GM23338 (cell line): Measurements from ENCODE around the gene CNPY1. TPM values are rescaled to one million over a fixed set of nuclear protein-coding genes. Genes with fewer than 3 reads are reported as not detected.

ENCODE experiments used
- ATAC-seq: fragments of 200-7000 bp; cut with Tn5 transposase; 3 replicates; pipeline ENCODE4 v1.9.1; 2020
- DNase-seq: peaks from one replicate; pipeline ENCODE4 v3.0.0-alpha.2; 2015; ENCODE audit warnings: low spot score
- H2AFZ ChIP-seq: fragments of 200-600 bp; sonication (generic); 2 replicates; pipeline ENCODE4 v1.8.0; 2016; ENCODE audit warnings: antibody characterized with exemption, mild to moderate bottlenecking, moderate library complexity
- H3F3A ChIP-seq: fragments of 200-600 bp; sonication (generic); replicated peaks from 2 replicates; pipeline ENCODE4 v1.8.0; 2017; ENCODE audit warnings: antibody characterized with exemption, mixed run types, low read depth
- H3K27ac ChIP-seq: fragments of 200-600 bp; sonication (generic); 2 replicates; pipeline ENCODE4 v1.6.1; 2016; ENCODE audit warnings: low read depth
- H3K27me3 ChIP-seq: fragments of 200-600 bp; sonication (generic); 2 replicates; pipeline ENCODE4 v1.8.0; 2016; ENCODE audit warnings: mild to moderate bottlenecking, mixed run types, moderate library complexity; ENCODE audit not compliant: insufficient read depth
- H3K36me3 ChIP-seq: fragments of 200-600 bp; sonication (generic); 2 replicates; pipeline ENCODE4 v1.8.0; 2016; ENCODE audit warnings: mild to moderate bottlenecking; ENCODE audit not compliant: insufficient read depth
- H3K4me1 ChIP-seq: fragments of 200-600 bp; sonication (generic); 2 replicates; pipeline ENCODE4 v1.8.0; 2016; ENCODE audit warnings: mild to moderate bottlenecking, moderate library complexity; ENCODE audit not compliant: insufficient read depth
- H3K4me2 ChIP-seq: fragments of 200-600 bp; sonication (generic); 2 replicates; pipeline ENCODE4 v1.7.1; 2017; ENCODE audit warnings: mixed run types
- H3K4me3 ChIP-seq: fragments of 200-600 bp; sonication (generic); 2 replicates; pipeline ENCODE4 v1.6.1; 2016; ENCODE audit warnings: mixed run types
- H3K79me2 ChIP-seq: fragments of 200-600 bp; sonication (generic); replicated peaks from 2 replicates; pipeline ENCODE4 v1.8.0; 2017; ENCODE audit warnings: mild to moderate bottlenecking; ENCODE audit not compliant: insufficient read depth
- H3K9me2 ChIP-seq: fragments of 200-600 bp; sonication (generic); 2 replicates; pipeline ENCODE4 v1.8.0; 2017; ENCODE audit not compliant: insufficient read depth
- H4K20me1 ChIP-seq: fragments of 200-600 bp; sonication (generic); replicated peaks from 2 replicates; pipeline ENCODE4 v1.8.0; 2017; ENCODE audit warnings: mild to moderate bottlenecking; ENCODE audit not compliant: insufficient read depth
- H3K27ac Mint-ChIP-seq: 2 replicates; pipeline ENCODE4 v1.8.0; 2020; ENCODE audit warnings: inconsistent platforms, mild to moderate bottlenecking, moderate library complexity, mixed read lengths
- H3K27me3 Mint-ChIP-seq: 3 replicates; pipeline ENCODE4 v1.8.0; 2022; ENCODE audit warnings: low read depth, mild to moderate bottlenecking, moderate library complexity, mixed read lengths, inconsistent platforms; ENCODE audit not compliant: insufficient read depth, poor library complexity
- H3K36me3 Mint-ChIP-seq: 3 replicates; pipeline ENCODE4 v1.8.0; 2021; ENCODE audit warnings: low read depth, mild to moderate bottlenecking, inconsistent platforms, moderate library complexity, mixed read lengths
- H3K4me1 Mint-ChIP-seq: 3 replicates; pipeline ENCODE4 v1.8.0; 2020; ENCODE audit warnings: mild to moderate bottlenecking, inconsistent platforms, mixed read lengths
- H3K4me3 Mint-ChIP-seq: 3 replicates; pipeline ENCODE4 v1.8.0; 2021; ENCODE audit warnings: moderate library complexity, mild to moderate bottlenecking, inconsistent platforms, mixed read lengths
- H3K9me3 Mint-ChIP-seq: 3 replicates; pipeline ENCODE4 v1.8.0; 2020; ENCODE audit warnings: moderate library complexity, mild to moderate bottlenecking, inconsistent platforms, mixed read lengths
- CREB1 ChIP-seq: fragments of 250-450 bp; sonication (Bioruptor Pico); IDR thresholded peaks from 2 replicates; pipeline ENCODE4 v1.5.0; 2020; ENCODE audit warnings: low read depth, mild to moderate bottlenecking, moderate library complexity
- EZH2 ChIP-seq: fragments of 200-600 bp; sonication (generic); IDR thresholded peaks from one replicate; pipeline ENCODE4 v1.8.0; 2017; ENCODE audit warnings: antibody characterized with exemption, mild to moderate bottlenecking, low read depth; ENCODE audit not compliant: unreplicated experiment
- EZH2phosphoT487 ChIP-seq: fragments of 200-600 bp; sonication (generic); IDR thresholded peaks from one replicate; pipeline ENCODE4 v1.8.1; 2018; ENCODE audit warnings: antibody characterized with exemption; ENCODE audit not compliant: unreplicated experiment
- JUNB ChIP-seq: IDR thresholded peaks from one replicate; pipeline ENCODE4 v1.6.1; 2016; ENCODE audit warnings: antibody characterized with exemption; ENCODE audit not compliant: unreplicated experiment
- NANOG ChIP-seq: IDR thresholded peaks from 2 replicates; pipeline ENCODE4 v1.6.1; 2016; ENCODE audit warnings: antibody characterized with exemption, borderline replicate concordance
- POLR2AphosphoS5 ChIP-seq: IDR thresholded peaks from 2 replicates; pipeline ENCODE4 v1.6.1; 2016; ENCODE audit warnings: antibody characterized with exemption, low read depth
- REST ChIP-seq: IDR thresholded peaks from one replicate; pipeline ENCODE4 v1.6.1; 2018; ENCODE audit warnings: antibody characterized with exemption; ENCODE audit not compliant: unreplicated experiment
- STAT1 ChIP-seq: IDR thresholded peaks from one replicate; pipeline ENCODE4 v1.6.1; 2016; ENCODE audit warnings: antibody characterized with exemption; ENCODE audit not compliant: unreplicated experiment
- ZNF114 ChIP-seq: fragments of 250-450 bp; sonication (Bioruptor Pico); IDR thresholded peaks from 2 replicates; pipeline ENCODE4 v1.5.0; 2020; ENCODE audit warnings: mild to moderate bottlenecking, moderate library complexity
- ZNF331 ChIP-seq: fragments of 250-450 bp; sonication (Bioruptor Pico); IDR thresholded peaks from 2 replicates; pipeline ENCODE4 v1.5.0; 2020; ENCODE audit warnings: low read depth, mild to moderate bottlenecking, moderate library complexity
- ZNF462 ChIP-seq: fragments of 250-450 bp; sonication (Bioruptor Pico); IDR thresholded peaks from 2 replicates; pipeline ENCODE4 v1.5.0; 2020; ENCODE audit warnings: mild to moderate bottlenecking, moderate library complexity
- polyA plus RNA-seq: library from polyadenylated mRNA; unstranded; fragments of >200 nt; fragmentation: Nextera tagmentation; extraction: Ambion mirVana; gene quantifications from 2 replicates; pipeline ENCODE4 v1.2.1, GENCODE V29; 2016
- total RNA-seq: library from RNA; depleted of rRNA; stranded (reverse); fragments of >200 nt; shearing (Covaris generic); gene quantifications from 2 replicates; pipeline ENCODE4 v1.2.3, GENCODE V29; 2014
- TF ChIP-seq, protein P1 (sequence below), 2 experiments: fragments of 200-600 bp in 1 of 2; sonication (generic) in 1 of 2; conservative IDR thresholded peaks; 2 replicates each; pipeline versions ENCODE4 v1.5.1 to v1.6.1; 2016 to 2017; ENCODE audit warnings: antibody characterized with exemption in 2 of 2, low read depth in 2 of 2, mild to moderate bottlenecking in 2 of 2, moderate library complexity in 1 of 2
- TF ChIP-seq, protein P2 (sequence below): IDR thresholded peaks from 2 replicates; pipeline ENCODE4 v1.6.1; 2016; ENCODE audit warnings: antibody characterized with exemption

CNPY1 gene
- total and polyA plus RNA-seq, 2 experiments from 2014 or later = not detected

- Histone ChIP-seq H3K4me3 (no peak overlapping the region), H3K4me1 (peaks cover 7% of the 10 kb centered on the region), H3K4me2 (no peak overlapping the region), H3K27me3 (peaks cover 66% of the 10 kb centered on the region), H3K27ac (no peak overlapping the region), H4K20me1 (0 out of 2 replicates have a peak, but pooled peaks cover 5% of the 10 kb centered on the region), H3K36me3 (no peaks in the 10 kb centered on the region), H2AFZ (no peak overlapping the region), H3K79me2 (no peaks in the 10 kb centered on the region), H3K9me2 (no peaks in the 10 kb centered on the region), H3F3A (0 out of 2 replicates have a peak, but pooled peaks cover 14% of the 10 kb centered on the region)
- Mint-ChIP-seq H3K36me3 (no peaks in the 10 kb centered on the region), H3K27me3 (peaks cover 41% of the 10 kb centered on the region), H3K4me1 (peaks cover 23% of the 10 kb centered on the region), H3K4me3 (no peak overlapping the region), H3K9me3 (no peaks in the 10 kb centered on the region), H3K27ac (no peak overlapping the region)
- DNase-seq (no peak), ATAC-seq (no peak)
- TF ChIP-seq EZH2phosphoT487 (no peak), REST (no peak), POLR2AphosphoS5 (no peak), NANOG (no peak), JUNB (no peak), STAT1 (no peak), ZNF331 (no peak), EZH2 (no peak), ZNF114 (no peak), ZNF462 (no peak), CREB1 (CRISPR knock-in tag) (no peak)
- TF ChIP-seq, protein P1, sequence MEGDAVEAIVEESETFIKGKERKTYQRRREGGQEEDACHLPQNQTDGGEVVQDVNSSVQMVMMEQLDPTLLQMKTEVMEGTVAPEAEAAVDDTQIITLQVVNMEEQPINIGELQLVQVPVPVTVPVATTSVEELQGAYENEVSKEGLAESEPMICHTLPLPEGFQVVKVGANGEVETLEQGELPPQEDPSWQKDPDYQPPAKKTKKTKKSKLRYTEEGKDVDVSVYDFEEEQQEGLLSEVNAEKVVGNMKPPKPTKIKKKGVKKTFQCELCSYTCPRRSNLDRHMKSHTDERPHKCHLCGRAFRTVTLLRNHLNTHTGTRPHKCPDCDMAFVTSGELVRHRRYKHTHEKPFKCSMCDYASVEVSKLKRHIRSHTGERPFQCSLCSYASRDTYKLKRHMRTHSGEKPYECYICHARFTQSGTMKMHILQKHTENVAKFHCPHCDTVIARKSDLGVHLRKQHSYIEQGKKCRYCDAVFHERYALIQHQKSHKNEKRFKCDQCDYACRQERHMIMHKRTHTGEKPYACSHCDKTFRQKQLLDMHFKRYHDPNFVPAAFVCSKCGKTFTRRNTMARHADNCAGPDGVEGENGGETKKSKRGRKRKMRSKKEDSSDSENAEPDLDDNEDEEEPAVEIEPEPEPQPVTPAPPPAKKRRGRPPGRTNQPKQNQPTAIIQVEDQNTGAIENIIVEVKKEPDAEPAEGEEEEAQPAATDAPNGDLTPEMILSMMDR (conservative IDR thresholded peaks at IDR 0.05; ENCODE audit: low read depth in 2 of 2) = no peak
- TF ChIP-seq, protein P2, sequence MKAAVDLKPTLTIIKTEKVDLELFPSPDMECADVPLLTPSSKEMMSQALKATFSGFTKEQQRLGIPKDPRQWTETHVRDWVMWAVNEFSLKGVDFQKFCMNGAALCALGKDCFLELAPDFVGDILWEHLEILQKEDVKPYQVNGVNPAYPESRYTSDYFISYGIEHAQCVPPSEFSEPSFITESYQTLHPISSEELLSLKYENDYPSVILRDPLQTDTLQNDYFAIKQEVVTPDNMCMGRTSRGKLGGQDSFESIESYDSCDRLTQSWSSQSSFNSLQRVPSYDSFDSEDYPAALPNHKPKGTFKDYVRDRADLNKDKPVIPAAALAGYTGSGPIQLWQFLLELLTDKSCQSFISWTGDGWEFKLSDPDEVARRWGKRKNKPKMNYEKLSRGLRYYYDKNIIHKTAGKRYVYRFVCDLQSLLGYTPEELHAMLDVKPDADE = no peak
These were observed 64.6 kb downstream of the CNPY1 start for GRCh38 chr7:155481764-155482163.
